Adrenal gland (tissue), 12 donors: Measurements from ENCODE around the gene FAM186B. TPM values are rescaled to one million over a fixed set of nuclear protein-coding genes. Genes with fewer than 3 reads are reported as not detected.

Experiments
- DNase-seq, 7 donors: peaks; one replicate each; pipeline ENCODE4 v3.0.0-alpha.2; 2019 to 2020
- H3K27ac ChIP-seq, 5 donors: fragments of 200-600 bp; sonication (generic) in 4 of 5; 1 replicate in 3 of 5; 2 replicates in 2 of 5; pipeline versions ENCODE4 v1.5.1 to v1.8.0; 2016 to 2020; ENCODE audit warnings: mild to moderate bottlenecking in 1 of 5
- H3K27me3 ChIP-seq: fragments of 200-600 bp; 2 replicates; pipeline ENCODE4 v1.8.0; 2021
- H3K36me3 ChIP-seq, 2 donors: fragments of 200-600 bp; replicated peaks in 1 of 2; 1 replicate in 1 of 2; 2 replicates in 1 of 2; pipeline versions ENCODE4 v1.5.1 to v1.8.0; 2018 to 2022
- H3K4me1 ChIP-seq, 2 donors: fragments of 200-600 bp; replicated peaks in 1 of 2; 1 replicate in 1 of 2; 2 replicates in 1 of 2; pipeline versions ENCODE4 v1.5.1 to v1.8.0; 2018 to 2021
- H3K4me3 ChIP-seq, 4 donors: fragments of 200-600 bp; sonication (generic) in 3 of 4; one replicate each; pipeline ENCODE4 v1.5.1; 2016 to 2018
- H3K9me3 ChIP-seq, 3 donors: fragments of 200-600 bp; sonication (generic) in 1 of 3; replicated peaks in 1 of 3; 1 replicate in 2 of 3; 2 replicates in 1 of 3; pipeline versions ENCODE4 v1.5.1 to v1.8.0; 2016 to 2021
- POLR2A ChIP-seq, 2 donors: fragments of 450-650 bp; IDR thresholded peaks; one replicate each; pipeline ENCODE4 v1.6.1; 2017; ENCODE audit warnings: antibody characterized with exemption in 2 of 2, mild to moderate bottlenecking in 2 of 2, moderate library complexity in 1 of 2
- WGBS, 4 donors: extraction: QIAGEN DNeasy Blood & Tissue Kit in 2 of 4; methylation state at CpG; one replicate each; pipeline versions ENCODE4 v1.1.5 to v1.1.7; 2013 to 2017; 5-methylcytosine and 5-hydroxymethylcytosine counted together
- intact Hi-C, 2 donors: fragments of 100-400 bp; cut with DNase I; formaldehyde crosslinking; loops; one replicate each; pipeline versions ENCODE4 v1.14.1 to v1.15.0; 2022 to 2023
- polyA plus RNA-seq, 3 donors: library from polyadenylated mRNA; stranded (reverse); fragments of 200-250 nt in 2 of 3; fragments of 350-450 nt in 1 of 3; fragmentation: Illumina TruSeq in 1 of 3; extraction: RNeasy Lipid Tissue Mini Kit (QIAGEN cat#74804) in 1 of 3; gene quantifications; one replicate each; pipeline ENCODE4 v1.2.3, GENCODE V29; 2013 to 2014
- total RNA-seq, 9 donors: library from RNA; depleted of rRNA in 4 of 9; stranded (reverse); fragments of >200 nt in 4 of 9; fragments of 120-200 nt in 1 of 9; fragmentation: NEBNext Ultra II Directional in 1 of 9; extraction: Animal tissue kit (Norgen Biotek cat#: 25700) in 1 of 9; gene quantifications; one replicate each; pipeline versions ENCODE4 v1.1.0 to v1.2.4, GENCODE V29; 2013 to 2023
- TF ChIP-seq, protein P1 (sequence below), 6 experiments: fragments of 450-650 bp in 4 of 6; fragments of 200-600 bp in 2 of 6; sonication (generic) in 1 of 6; IDR thresholded peaks; 1 replicate in 5 of 6; 2 replicates in 1 of 6; pipeline versions ENCODE4 v1.5.1 to v1.8.0; 2016 to 2021; ENCODE audit warnings: antibody characterized with exemption in 6 of 6, mild to moderate bottlenecking in 2 of 6, moderate library complexity in 1 of 6
- donor health status: healthy with polysubstance abuse.
- donor health status: Bipolar disorder and iron deficiency.
- donor health status: DM: yes; HTN: yes; CAD: no.
- donor health status: DM: no; HTN: no; CAD: no.
- donor health status: DM: no; HTN: no; CAD: no.
- donor health status: DM: yes; HTN: yes; CAD: no.

The FAM186B gene
- total and polyA plus RNA-seq, 12 donors: 0.29 to 2.3 (median 1.0) TPM; not detected in 1

- DNase-seq: no peak
- TF ChIP-seq, protein P1, sequence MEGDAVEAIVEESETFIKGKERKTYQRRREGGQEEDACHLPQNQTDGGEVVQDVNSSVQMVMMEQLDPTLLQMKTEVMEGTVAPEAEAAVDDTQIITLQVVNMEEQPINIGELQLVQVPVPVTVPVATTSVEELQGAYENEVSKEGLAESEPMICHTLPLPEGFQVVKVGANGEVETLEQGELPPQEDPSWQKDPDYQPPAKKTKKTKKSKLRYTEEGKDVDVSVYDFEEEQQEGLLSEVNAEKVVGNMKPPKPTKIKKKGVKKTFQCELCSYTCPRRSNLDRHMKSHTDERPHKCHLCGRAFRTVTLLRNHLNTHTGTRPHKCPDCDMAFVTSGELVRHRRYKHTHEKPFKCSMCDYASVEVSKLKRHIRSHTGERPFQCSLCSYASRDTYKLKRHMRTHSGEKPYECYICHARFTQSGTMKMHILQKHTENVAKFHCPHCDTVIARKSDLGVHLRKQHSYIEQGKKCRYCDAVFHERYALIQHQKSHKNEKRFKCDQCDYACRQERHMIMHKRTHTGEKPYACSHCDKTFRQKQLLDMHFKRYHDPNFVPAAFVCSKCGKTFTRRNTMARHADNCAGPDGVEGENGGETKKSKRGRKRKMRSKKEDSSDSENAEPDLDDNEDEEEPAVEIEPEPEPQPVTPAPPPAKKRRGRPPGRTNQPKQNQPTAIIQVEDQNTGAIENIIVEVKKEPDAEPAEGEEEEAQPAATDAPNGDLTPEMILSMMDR (IDR thresholded peaks at IDR 0.05): no peak
- no peak for TF ChIP-seq POLR2A (IDR thresholded peaks at IDR 0.05)
- no peaks in the 10 kb centered on the region for H3K4me1 ChIP-seq
- H3K4me3 ChIP-seq: no peak overlapping the region
- H3K27ac ChIP-seq: no peak overlapping the region
- 83 to 93% (median 89%) methylated on average over 10 of the region's 10 CpGs for WGBS, 4 donors
- H3K9me3 ChIP-seq: no peaks in the 10 kb centered on the region
- intact Hi-C loops: no loop called here
- no peaks in the 10 kb centered on the region for H3K36me3 ChIP-seq
- H3K27me3 ChIP-seq: no peaks in the 10 kb centered on the region
Observed at GRCh38 chr12:49598527-49598926, 6.9 kb downstream of the FAM186B start.

GRCh38 chr12:49588721-49589516 lies 16.5 kb downstream of the FAM186B start:
- 57 to 86% (median 77%) methylated on average over 2 to 4 of the region's 4 CpGs for WGBS, 4 donors
- H3K27ac ChIP-seq: no peak overlapping the region
- no peaks in the 10 kb centered on the region for H3K36me3 ChIP-seq
- H3K4me3 ChIP-seq: no peak overlapping the region
- DNase-seq: peak in 3 of 7 donors; percentile 35 to 53 (median 44)
- TF ChIP-seq, protein P1 (IDR thresholded peaks at IDR 0.05): no peak
- no peak for TF ChIP-seq POLR2A (IDR thresholded peaks at IDR 0.05)
- H3K4me1 ChIP-seq: no peaks in the 10 kb centered on the region
- no peaks in the 10 kb centered on the region for H3K9me3 ChIP-seq
- intact Hi-C loops: no loop called here
- no peaks in the 10 kb centered on the region for H3K27me3 ChIP-seq

- TF ChIP-seq, protein P1 (IDR thresholded peaks at IDR 0.05): no peak
- no peak for TF ChIP-seq POLR2A (IDR thresholded peaks at IDR 0.05)
- no peaks in the 10 kb centered on the region for H3K27me3 ChIP-seq
- 89 to 94% (median 92%) methylated on average over 3 to 7 of the region's 7 CpGs for WGBS, 4 donors
- H3K4me1 ChIP-seq: peaks cover 0 to under 1% of the 10 kb centered on the region in 2 donors
- H3K27ac ChIP-seq: no peak overlapping the region
- H3K9me3 ChIP-seq: no peaks in the 10 kb centered on the region
- H3K36me3 ChIP-seq: no peaks in the 10 kb centered on the region
- no peak overlapping the region for H3K4me3 ChIP-seq
- DNase-seq: no peak
- intact Hi-C loops: no loop called here
Observed at GRCh38 chr12:49588281-49588680, 17.2 kb downstream of the FAM186B start.

GRCh38 chr12:49587174-49587908 lies 18.1 kb downstream of the FAM186B start:
- Histone ChIP-seq H3K4me1 (peaks cover 0 to 6% of the 10 kb centered on the region in 2 donors), H3K9me3 (no peaks in the 10 kb centered on the region), H3K27ac (no peak overlapping the region), H3K27me3 (no peaks in the 10 kb centered on the region), H3K4me3 (no peak overlapping the region), H3K36me3 (no peaks in the 10 kb centered on the region)
- no peak for DNase-seq
- intact Hi-C loops: no loop called here
- TF ChIP-seq POLR2A (IDR thresholded peaks at IDR 0.05): no peak
- TF ChIP-seq, protein P1 (IDR thresholded peaks at IDR 0.05): no peak
- WGBS, 4 donors: 91 to 93% (median 92%) methylated on average over 8 to 11 of the region's 11 CpGs
